Sigmoid colon (tissue), 4 donors: ENCODE data around the gene ST3GAL2.
"Not testable (repeated sequence)": the region's sequence is repeated elsewhere in the genome, so short reads cannot be mapped to it uniquely, and the experiment has no call there.

Source experiments
- CTCF ChIP-seq, 4 experiments: fragments of 450-650 bp in 3 of 4; fragments of 200-600 bp in 1 of 4; IDR thresholded peaks; one replicate each; pipeline ENCODE4 v1.5.1; 2016 to 2019; ENCODE audit warnings: antibody characterized with exemption in 4 of 4, mild to moderate bottlenecking in 3 of 4, moderate library complexity in 2 of 4
- EP300 ChIP-seq, 4 donors: sonication (generic); formaldehyde crosslinking; IDR thresholded peaks; one replicate each; pipeline ENCODE4 v1.6.1; 2017; ENCODE audit warnings: antibody characterized with exemption in 4 of 4
- POLR2A ChIP-seq, 2 donors: fragments of 450-650 bp; IDR thresholded peaks; one replicate each; pipeline ENCODE4 v1.6.1; 2016; ENCODE audit warnings: antibody characterized with exemption in 2 of 2, mild to moderate bottlenecking in 2 of 2, moderate library complexity in 2 of 2
- POLR2AphosphoS5 ChIP-seq, 4 donors: sonication (generic); formaldehyde crosslinking; IDR thresholded peaks; one replicate each; pipeline ENCODE4 v1.6.1; 2017; ENCODE audit warnings: antibody characterized with exemption in 4 of 4

GRCh38 chr16:70386289-70386986, 52.5 kb downstream of the ST3GAL2 start:
- not testable (repeated sequence) for TF ChIP-seq CTCF, POLR2AphosphoS5, POLR2A, EP300 (IDR thresholded peaks at IDR 0.05)
